Activated CD8-positive, alpha-beta memory T cell treated with anti-CD3 and anti-CD28 coated beads for 4 hours (primary cell): ENCODE results near the gene ALG14.
"Not testable (repeated sequence)": the region's sequence is repeated elsewhere in the genome, so short reads cannot be mapped to it uniquely, and the experiment has no call there.

Experiments
- DNase-seq, 2 donors: peaks; one replicate each; pipeline ENCODE4 v3.0.0-alpha.2; 2020; ENCODE audit warnings: low read depth in 2 of 2

The ALG14 gene

GRCh38 chr1:94954263-94955220, 118.2 kb downstream of the ALG14 start:
- no peak for DNase-seq

- DNase-seq = no peak
Measured at GRCh38 chr1:94953746-94954145, 119.0 kb downstream of the ALG14 start.

GRCh38 chr1:94953107-94953506, 119.6 kb downstream of the ALG14 start:
- no peak for DNase-seq

- no peak for DNase-seq
Measured at GRCh38 chr1:94952539-94952938, 120.2 kb downstream of the ALG14 start.

GRCh38 chr1:94951509-94952208, 121.1 kb downstream of the ALG14 start:
- no peak for DNase-seq

GRCh38 chr1:94951046-94951445, 121.7 kb downstream of the ALG14 start:
- DNase-seq = no peak

GRCh38 chr1:94949681-94950661, 122.8 kb downstream of the ALG14 start:
- no peak for DNase-seq

GRCh38 chr1:94947437-94947836, 125.3 kb downstream of the ALG14 start:
- no peak for DNase-seq

- DNase-seq = no peak
Measured at GRCh38 chr1:94946886-94947285, 125.9 kb downstream of the ALG14 start.

GRCh38 chr1:94942171-94943128, 130.3 kb downstream of the ALG14 start:
- no peak for DNase-seq

- not testable (repeated sequence) for DNase-seq
Measured at GRCh38 chr1:94941480-94941879, 131.3 kb downstream of the ALG14 start.

- no peak for DNase-seq
Measured at GRCh38 chr1:94940738-94941137, 132.0 kb downstream of the ALG14 start.

- DNase-seq = no peak
Measured at GRCh38 chr1:94937820-94938219, 134.9 kb downstream of the ALG14 start.

GRCh38 chr1:94936861-94937620, 135.7 kb downstream of the ALG14 start:
- no peak for DNase-seq

GRCh38 chr1:94935476-94935875, 137.3 kb downstream of the ALG14 start:
- DNase-seq = no peak

- no peak for DNase-seq
Measured at GRCh38 chr1:94935034-94935433, 137.7 kb downstream of the ALG14 start.

- no peak for DNase-seq
Measured at GRCh38 chr1:94934551-94934950, 138.2 kb downstream of the ALG14 start.

- no peak for DNase-seq
Measured at GRCh38 chr1:94931254-94931841, 141.4 kb downstream of the ALG14 start.
